GM12864 (cell line): ENCODE measurements around the gene MPDZ.

Experiments used
- DNase-seq: peaks from one replicate; pipeline ENCODE4 v3.0.0-alpha.2; 2011; ENCODE audit warnings: low read depth
- H3K4me3 ChIP-seq: 2 replicates; pipeline ENCODE4 v1.5.1; 2011; ENCODE audit warnings: mild to moderate bottlenecking, low read depth, low read length, control low read depth
- TF ChIP-seq, protein P1 (sequence below): IDR thresholded peaks from 2 replicates; pipeline ENCODE4 v1.5.1; 2011; ENCODE audit warnings: low read depth, mild to moderate bottlenecking, moderate library complexity, low read length, control low read depth, inconsistent platforms; ENCODE audit errors: missing control alignments

MPDZ gene

DNA sequence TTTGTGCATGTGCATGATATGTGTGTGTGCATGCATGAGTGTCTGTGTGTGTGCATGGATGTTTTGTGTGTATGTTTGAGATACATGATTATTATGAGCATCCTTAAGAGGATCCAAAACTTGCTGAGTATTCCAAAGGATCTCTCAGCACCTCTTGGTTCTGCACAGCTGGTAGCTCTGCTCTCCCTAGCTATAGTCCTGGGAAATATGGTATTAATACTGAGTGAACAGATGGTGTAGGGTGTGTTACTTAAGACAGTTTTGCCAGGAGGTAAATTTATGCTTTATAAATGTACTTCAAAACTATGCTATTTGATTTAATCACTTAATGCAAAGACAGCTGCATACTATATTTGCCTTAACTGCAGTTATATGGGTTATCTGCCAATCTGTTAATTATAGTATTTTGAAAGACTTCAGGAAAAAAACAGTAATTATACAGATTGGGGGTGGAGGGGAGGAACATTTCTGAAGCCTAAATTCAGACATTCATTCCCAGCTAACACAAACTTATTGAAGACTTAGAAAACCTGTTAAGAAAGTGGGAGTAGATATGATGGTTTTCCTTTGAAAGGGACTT is 215.5 kb downstream of the MPDZ start:
- no peak for DNase-seq
- TF ChIP-seq, protein P1, sequence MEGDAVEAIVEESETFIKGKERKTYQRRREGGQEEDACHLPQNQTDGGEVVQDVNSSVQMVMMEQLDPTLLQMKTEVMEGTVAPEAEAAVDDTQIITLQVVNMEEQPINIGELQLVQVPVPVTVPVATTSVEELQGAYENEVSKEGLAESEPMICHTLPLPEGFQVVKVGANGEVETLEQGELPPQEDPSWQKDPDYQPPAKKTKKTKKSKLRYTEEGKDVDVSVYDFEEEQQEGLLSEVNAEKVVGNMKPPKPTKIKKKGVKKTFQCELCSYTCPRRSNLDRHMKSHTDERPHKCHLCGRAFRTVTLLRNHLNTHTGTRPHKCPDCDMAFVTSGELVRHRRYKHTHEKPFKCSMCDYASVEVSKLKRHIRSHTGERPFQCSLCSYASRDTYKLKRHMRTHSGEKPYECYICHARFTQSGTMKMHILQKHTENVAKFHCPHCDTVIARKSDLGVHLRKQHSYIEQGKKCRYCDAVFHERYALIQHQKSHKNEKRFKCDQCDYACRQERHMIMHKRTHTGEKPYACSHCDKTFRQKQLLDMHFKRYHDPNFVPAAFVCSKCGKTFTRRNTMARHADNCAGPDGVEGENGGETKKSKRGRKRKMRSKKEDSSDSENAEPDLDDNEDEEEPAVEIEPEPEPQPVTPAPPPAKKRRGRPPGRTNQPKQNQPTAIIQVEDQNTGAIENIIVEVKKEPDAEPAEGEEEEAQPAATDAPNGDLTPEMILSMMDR = no peak
- H3K4me3 ChIP-seq = no peak overlapping the region

DNA sequence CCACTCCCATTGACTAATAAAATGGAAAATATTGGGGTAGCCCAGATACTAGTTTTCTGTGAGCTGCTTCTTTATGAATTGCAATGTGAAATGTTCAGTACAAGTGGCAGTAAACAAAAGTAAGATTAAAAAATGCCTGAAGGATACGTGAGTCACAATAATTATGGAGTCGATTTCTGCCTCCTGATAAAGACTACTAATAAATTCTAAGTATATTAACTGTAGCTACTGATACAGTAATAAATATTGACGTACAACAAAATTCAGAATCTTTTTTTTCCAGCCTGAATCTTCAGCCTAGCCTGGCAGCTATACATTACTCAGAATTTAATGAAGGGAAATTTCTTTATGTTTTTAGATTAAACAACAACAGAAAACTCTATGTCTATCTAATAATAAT is 218.1 kb downstream of the MPDZ start:
- no peak overlapping the region for H3K4me3 ChIP-seq
- TF ChIP-seq, protein P1 = no peak
- DNase-seq = no peak
